IPS-18a (cell line): ENCODE results near the gene GNAQ.

Experiments used
- H3K27ac ChIP-seq: one replicate; pipeline ENCODE4 v1.5.1; 2013; ENCODE audit warnings: low read length
- H3K27me3 ChIP-seq: one replicate; pipeline ENCODE4 v1.6.1; 2013; ENCODE audit warnings: mild to moderate bottlenecking, low read length; ENCODE audit not compliant: control insufficient read depth, insufficient read depth
- H3K36me3 ChIP-seq: one replicate; pipeline ENCODE4 v1.6.1; 2013; ENCODE audit warnings: low read depth, low read length; ENCODE audit not compliant: control insufficient read depth
- H3K4me1 ChIP-seq: one replicate; pipeline ENCODE4 v1.6.1; 2013; ENCODE audit warnings: low read depth, low read length; ENCODE audit not compliant: control insufficient read depth
- H3K4me3 ChIP-seq: one replicate; pipeline ENCODE4 v1.5.1; 2013; ENCODE audit warnings: low read length
- H3K9ac ChIP-seq: one replicate; pipeline ENCODE4 v1.6.1; 2013; ENCODE audit warnings: mild to moderate bottlenecking, low read length, moderate library complexity
- H3K9me3 ChIP-seq: one replicate; pipeline ENCODE4 v1.6.1; 2013; ENCODE audit warnings: low read depth, low read length; ENCODE audit not compliant: control insufficient read depth

Gene GNAQ

GRCh38 chr9:77951369-77951768 lies 80.2 kb downstream of the GNAQ start:
- Histone ChIP-seq H3K27me3 (no peaks in the 10 kb centered on the region), H3K4me1 (peaks cover 52% of the 10 kb centered on the region), H3K36me3 (no peaks in the 10 kb centered on the region), H3K9ac (no peak overlapping the region), H3K9me3 (no peaks in the 10 kb centered on the region), H3K4me3 (no peak overlapping the region), H3K27ac (no peak overlapping the region)

DNA sequence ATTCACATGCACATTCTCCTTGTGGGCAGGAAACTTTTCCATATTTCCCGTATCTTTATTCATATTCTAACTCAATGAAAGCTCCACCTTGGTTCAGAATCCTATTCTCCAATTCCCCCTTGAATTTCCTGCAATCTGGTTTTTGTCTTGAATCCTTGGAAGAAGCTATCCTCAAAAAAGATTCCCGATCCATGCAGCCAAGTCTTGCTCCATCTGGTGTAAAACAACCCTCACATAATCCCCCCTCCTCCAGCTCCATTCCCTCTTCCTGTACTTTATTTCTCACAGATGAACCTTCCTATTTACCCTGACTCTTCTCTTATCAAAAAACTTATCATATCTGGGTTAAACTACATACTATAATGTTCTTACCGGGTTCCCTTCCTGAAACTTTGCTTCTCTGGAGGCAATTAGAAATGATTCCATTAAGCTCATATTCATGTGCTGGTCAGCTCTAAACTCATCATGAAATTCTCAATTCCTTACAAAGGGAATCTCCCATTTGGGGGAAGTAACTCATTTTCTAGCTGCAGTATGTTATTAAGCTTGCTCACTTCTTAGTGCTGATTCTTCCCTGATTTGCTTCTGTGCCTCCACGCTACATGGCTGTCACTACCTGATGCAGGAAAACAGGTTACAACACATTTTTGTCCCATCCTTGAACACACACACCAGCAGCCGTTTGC lies 81.7 kb downstream of the GNAQ start:
- H3K9ac ChIP-seq, result no peak overlapping the region
- no peaks in the 10 kb centered on the region for H3K9me3 ChIP-seq
- no peaks in the 10 kb centered on the region for H3K27me3 ChIP-seq
- H3K4me3 ChIP-seq, result no peak overlapping the region
- H3K36me3 ChIP-seq, result no peaks in the 10 kb centered on the region
- H3K27ac ChIP-seq, result no peak overlapping the region
- H3K4me1 ChIP-seq, result peaks cover 47% of the 10 kb centered on the region

GRCh38 chr9:77947651-77948050 lies 84.0 kb downstream of the GNAQ start:
- Histone ChIP-seq H3K4me3 (no peak overlapping the region), H3K9me3 (no peaks in the 10 kb centered on the region), H3K9ac (no peak overlapping the region), H3K27me3 (no peaks in the 10 kb centered on the region), H3K4me1 (peaks cover 27% of the 10 kb centered on the region), H3K27ac (no peak overlapping the region), H3K36me3 (no peaks in the 10 kb centered on the region)

- Histone ChIP-seq H3K27ac (no peak overlapping the region), H3K4me3 (no peak overlapping the region), H3K27me3 (no peaks in the 10 kb centered on the region), H3K36me3 (no peaks in the 10 kb centered on the region), H3K4me1 (peaks cover 25% of the 10 kb centered on the region), H3K9ac (no peak overlapping the region), H3K9me3 (no peaks in the 10 kb centered on the region)
Observed at GRCh38 chr9:77946969-77947620, 84.5 kb downstream of the GNAQ start.

DNA sequence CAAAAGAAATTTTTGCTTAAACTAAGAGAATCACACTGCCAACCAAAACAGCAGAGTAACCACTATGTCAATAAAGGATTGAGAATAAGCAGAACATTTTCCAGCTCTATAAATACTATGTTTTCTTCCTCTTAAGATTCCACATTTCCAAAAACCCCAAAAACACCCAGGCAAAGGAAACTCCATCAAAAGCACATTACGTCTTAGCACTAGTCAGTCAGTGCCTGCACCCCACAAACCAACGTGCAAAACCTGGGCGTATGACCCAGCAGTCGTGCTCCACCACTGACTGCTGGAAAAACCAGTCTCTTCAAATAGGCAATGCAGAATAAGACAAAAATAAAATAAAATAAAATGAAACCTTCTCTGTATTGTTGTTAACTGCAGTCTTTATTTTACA lies 85.3 kb downstream of the GNAQ start:
- Histone ChIP-seq H3K9ac (no peak overlapping the region), H3K4me3 (no peak overlapping the region), H3K36me3 (no peaks in the 10 kb centered on the region), H3K27ac (no peak overlapping the region), H3K27me3 (no peaks in the 10 kb centered on the region), H3K9me3 (no peaks in the 10 kb centered on the region), H3K4me1 (peaks cover 25% of the 10 kb centered on the region)

DNA sequence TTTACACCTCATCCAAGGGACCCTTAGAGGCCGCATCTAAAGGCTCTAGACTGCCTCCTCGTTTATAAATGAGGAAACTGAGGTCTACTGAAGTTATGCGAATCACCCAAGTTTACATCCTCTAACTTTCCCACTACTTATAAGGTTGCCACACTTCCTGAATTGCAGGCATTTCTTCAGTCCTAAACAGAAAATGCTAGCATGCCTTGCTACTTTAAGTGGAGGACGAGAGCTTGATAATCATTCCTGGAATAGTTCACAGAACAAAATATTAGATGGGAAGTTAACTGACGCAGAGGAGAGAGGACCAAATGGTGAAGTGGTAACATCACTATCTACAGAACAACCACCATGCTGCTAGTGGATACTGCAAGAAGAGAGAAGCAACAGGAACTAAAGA lies 85.8 kb downstream of the GNAQ start:
- Histone ChIP-seq H3K36me3 (no peaks in the 10 kb centered on the region), H3K4me1 (peaks cover 25% of the 10 kb centered on the region), H3K27ac (no peak overlapping the region), H3K27me3 (no peaks in the 10 kb centered on the region), H3K4me3 (no peak overlapping the region), H3K9ac (no peak overlapping the region), H3K9me3 (no peaks in the 10 kb centered on the region)

- peaks cover 17% of the 10 kb centered on the region for H3K4me1 ChIP-seq
- H3K9me3 ChIP-seq, result no peaks in the 10 kb centered on the region
- H3K27ac ChIP-seq, result no peak overlapping the region
- H3K27me3 ChIP-seq, result no peaks in the 10 kb centered on the region
- H3K4me3 ChIP-seq, result no peak overlapping the region
- no peaks in the 10 kb centered on the region for H3K36me3 ChIP-seq
- H3K9ac ChIP-seq, result no peak overlapping the region
Observed at GRCh38 chr9:77944556-77945243, 86.9 kb downstream of the GNAQ start.

DNA sequence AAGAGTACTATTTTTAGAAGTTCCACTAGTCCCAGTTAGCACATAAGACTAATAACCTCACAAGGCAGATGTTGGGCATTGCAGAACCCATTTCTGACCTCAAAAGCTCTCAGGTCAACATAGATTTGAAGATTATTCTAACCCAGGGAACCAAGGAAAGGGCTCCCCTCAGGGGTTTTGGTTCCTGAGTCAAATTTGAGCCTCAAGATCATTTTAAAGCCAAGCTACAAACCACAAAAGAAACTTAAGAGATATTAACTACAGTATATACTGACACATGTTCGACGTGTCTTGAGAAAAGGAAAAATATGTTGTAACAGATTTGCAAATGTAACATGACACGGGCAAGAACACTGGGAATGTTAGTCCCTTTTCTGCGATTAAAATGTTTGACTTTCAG lies 88.6 kb downstream of the GNAQ start:
- H3K4me3 ChIP-seq, result no peak overlapping the region
- peaks cover 12% of the 10 kb centered on the region for H3K4me1 ChIP-seq
- H3K9me3 ChIP-seq, result no peaks in the 10 kb centered on the region
- no peaks in the 10 kb centered on the region for H3K36me3 ChIP-seq
- H3K27me3 ChIP-seq, result no peaks in the 10 kb centered on the region
- H3K9ac ChIP-seq, result no peak overlapping the region
- no peak overlapping the region for H3K27ac ChIP-seq

DNA sequence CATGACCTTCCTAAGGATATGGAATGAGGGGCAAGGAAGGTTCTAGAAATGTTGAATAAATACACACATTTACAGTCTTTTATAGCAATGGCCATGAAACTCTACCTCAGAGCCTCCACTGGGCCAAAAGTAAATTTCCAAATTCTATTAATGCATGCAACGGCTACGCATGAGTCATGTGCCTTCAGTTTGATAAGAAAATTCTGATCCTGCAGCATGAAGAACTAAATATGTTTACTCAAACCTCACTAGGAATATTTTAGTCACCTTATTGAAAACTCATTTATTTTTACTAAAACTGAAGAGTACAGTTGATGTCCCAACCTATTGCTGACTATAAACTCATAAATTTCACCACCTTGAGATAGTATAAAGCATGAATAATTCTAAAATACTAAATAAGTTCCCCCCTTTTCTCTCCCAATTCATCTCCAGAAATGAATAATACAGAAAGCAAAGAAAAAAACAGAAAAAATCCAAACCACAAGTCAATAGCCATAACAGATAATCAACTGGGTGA lies 92.4 kb downstream of the GNAQ start:
- no peaks in the 10 kb centered on the region for H3K9me3 ChIP-seq
- no peaks in the 10 kb centered on the region for H3K27me3 ChIP-seq
- no peak overlapping the region for H3K9ac ChIP-seq
- H3K4me3 ChIP-seq, result no peak overlapping the region
- H3K27ac ChIP-seq, result no peak overlapping the region
- H3K4me1 ChIP-seq, result no peaks in the 10 kb centered on the region
- no peaks in the 10 kb centered on the region for H3K36me3 ChIP-seq

- no peak overlapping the region for H3K27ac ChIP-seq
- H3K4me3 ChIP-seq, result no peak overlapping the region
- H3K4me1 ChIP-seq, result no peaks in the 10 kb centered on the region
- no peaks in the 10 kb centered on the region for H3K36me3 ChIP-seq
- H3K9ac ChIP-seq, result no peak overlapping the region
- H3K9me3 ChIP-seq, result no peaks in the 10 kb centered on the region
- H3K27me3 ChIP-seq, result no peaks in the 10 kb centered on the region
Observed at GRCh38 chr9:77938163-77938562, 93.4 kb downstream of the GNAQ start.

DNA sequence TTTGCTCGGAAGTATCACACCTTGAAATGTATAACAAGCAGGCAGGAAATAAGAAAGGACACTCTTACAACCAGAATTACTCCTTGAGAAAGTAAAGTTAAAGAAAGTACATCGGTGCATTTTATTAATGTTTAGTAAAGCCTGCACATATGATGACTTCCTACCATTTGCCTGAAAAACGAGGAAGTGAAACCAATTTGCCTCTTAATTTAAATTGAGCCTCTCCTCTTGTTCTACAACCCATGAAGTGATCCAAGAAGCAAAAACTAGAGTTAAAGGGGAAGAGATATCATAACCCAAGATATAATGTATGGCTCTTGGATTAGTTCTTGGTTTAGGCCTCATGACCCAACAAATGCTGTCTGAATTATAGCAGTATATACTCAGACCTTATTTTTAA lies 95.6 kb downstream of the GNAQ start:
- Histone ChIP-seq H3K4me3 (no peak overlapping the region), H3K9me3 (no peaks in the 10 kb centered on the region), H3K9ac (no peak overlapping the region), H3K36me3 (no peaks in the 10 kb centered on the region), H3K4me1 (no peaks in the 10 kb centered on the region), H3K27ac (no peak overlapping the region), H3K27me3 (no peaks in the 10 kb centered on the region)
